Measurements from ENCODE around the gene NEGR1.

GRCh38 chr1:71494163-71494562, 788.2 kb downstream of the NEGR1 start:
- TF ChIP-seq, protein P1, sequence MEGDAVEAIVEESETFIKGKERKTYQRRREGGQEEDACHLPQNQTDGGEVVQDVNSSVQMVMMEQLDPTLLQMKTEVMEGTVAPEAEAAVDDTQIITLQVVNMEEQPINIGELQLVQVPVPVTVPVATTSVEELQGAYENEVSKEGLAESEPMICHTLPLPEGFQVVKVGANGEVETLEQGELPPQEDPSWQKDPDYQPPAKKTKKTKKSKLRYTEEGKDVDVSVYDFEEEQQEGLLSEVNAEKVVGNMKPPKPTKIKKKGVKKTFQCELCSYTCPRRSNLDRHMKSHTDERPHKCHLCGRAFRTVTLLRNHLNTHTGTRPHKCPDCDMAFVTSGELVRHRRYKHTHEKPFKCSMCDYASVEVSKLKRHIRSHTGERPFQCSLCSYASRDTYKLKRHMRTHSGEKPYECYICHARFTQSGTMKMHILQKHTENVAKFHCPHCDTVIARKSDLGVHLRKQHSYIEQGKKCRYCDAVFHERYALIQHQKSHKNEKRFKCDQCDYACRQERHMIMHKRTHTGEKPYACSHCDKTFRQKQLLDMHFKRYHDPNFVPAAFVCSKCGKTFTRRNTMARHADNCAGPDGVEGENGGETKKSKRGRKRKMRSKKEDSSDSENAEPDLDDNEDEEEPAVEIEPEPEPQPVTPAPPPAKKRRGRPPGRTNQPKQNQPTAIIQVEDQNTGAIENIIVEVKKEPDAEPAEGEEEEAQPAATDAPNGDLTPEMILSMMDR (IDR thresholded peaks at IDR 0.05) = no peak
- no peak for TF ChIP-seq POLR2AphosphoS5 (IDR thresholded peaks at IDR 0.05)

All from upper lobe of left lung (tissue), 4 donors.